ENCODE results near the gene TRANK1. TPM values are rescaled to one million over a fixed set of nuclear protein-coding genes. Genes with fewer than 3 reads are reported as not detected.

TRANK1 gene
- total and polyA plus RNA-seq, 2 experiments from 2014 or later, result 1.8 to 6.7 TPM

GRCh38 chr3:36911990-36912804, 32.7 kb downstream of the TRANK1 start (continued):
- TF ChIP-seq, protein P1, sequence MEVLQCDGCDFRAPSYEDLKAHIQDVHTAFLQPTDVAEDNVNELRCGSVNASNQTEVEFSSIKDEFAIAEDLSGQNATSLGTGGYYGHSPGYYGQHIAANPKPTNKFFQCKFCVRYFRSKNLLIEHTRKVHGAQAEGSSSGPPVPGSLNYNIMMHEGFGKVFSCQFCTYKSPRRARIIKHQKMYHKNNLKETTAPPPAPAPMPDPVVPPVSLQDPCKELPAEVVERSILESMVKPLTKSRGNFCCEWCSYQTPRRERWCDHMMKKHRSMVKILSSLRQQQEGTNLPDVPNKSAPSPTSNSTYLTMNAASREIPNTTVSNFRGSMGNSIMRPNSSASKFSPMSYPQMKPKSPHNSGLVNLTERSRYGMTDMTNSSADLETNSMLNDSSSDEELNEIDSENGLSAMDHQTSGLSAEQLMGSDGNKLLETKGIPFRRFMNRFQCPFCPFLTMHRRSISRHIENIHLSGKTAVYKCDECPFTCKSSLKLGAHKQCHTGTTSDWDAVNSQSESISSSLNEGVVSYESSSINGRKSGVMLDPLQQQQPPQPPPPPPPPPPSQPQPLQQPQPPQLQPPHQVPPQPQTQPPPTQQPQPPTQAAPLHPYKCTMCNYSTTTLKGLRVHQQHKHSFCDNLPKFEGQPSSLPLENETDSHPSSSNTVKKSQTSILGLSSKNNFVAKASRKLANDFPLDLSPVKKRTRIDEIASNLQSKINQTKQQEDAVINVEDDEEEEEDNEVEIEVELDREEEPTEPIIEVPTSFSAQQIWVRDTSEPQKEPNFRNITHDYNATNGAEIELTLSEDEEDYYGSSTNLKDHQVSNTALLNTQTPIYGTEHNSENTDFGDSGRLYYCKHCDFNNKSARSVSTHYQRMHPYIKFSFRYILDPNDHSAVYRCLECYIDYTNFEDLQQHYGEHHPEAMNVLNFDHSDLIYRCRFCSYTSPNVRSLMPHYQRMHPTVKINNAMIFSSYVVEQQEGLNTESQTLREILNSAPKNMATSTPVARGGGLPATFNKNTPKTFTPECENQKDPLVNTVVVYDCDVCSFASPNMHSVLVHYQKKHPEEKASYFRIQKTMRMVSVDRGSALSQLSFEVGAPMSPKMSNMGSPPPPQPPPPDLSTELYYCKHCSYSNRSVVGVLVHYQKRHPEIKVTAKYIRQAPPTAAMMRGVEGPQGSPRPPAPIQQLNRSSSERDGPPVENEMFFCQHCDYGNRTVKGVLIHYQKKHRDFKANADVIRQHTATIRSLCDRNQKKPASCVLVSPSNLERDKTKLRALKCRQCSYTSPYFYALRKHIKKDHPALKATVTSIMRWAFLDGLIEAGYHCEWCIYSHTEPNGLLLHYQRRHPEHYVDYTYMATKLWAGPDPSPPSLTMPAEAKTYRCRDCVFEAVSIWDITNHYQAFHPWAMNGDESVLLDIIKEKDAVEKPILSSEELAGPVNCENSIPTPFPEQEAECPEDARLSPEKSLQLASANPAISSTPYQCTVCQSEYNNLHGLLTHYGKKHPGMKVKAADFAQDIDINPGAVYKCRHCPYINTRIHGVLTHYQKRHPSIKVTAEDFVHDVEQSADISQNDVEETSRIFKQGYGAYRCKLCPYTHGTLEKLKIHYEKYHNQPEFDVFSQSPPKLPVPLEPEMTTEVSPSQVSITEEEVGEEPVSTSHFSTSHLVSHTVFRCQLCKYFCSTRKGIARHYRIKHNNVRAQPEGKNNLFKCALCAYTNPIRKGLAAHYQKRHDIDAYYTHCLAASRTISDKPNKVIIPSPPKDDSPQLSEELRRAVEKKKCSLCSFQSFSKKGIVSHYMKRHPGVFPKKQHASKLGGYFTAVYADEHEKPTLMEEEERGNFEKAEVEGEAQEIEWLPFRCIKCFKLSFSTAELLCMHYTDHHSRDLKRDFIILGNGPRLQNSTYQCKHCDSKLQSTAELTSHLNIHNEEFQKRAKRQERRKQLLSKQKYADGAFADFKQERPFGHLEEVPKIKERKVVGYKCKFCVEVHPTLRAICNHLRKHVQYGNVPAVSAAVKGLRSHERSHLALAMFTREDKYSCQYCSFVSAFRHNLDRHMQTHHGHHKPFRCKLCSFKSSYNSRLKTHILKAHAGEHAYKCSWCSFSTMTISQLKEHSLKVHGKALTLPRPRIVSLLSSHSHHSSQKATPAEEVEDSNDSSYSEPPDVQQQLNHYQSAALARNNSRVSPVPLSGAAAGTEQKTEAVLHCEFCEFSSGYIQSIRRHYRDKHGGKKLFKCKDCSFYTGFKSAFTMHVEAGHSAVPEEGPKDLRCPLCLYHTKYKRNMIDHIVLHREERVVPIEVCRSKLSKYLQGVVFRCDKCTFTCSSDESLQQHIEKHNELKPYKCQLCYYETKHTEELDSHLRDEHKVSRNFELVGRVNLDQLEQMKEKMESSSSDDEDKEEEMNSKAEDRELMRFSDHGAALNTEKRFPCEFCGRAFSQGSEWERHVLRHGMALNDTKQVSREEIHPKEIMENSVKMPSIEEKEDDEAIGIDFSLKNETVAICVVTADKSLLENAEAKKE (CRISPR knock-in tag; IDR thresholded peaks at IDR 0.05), result no peak
- TF ChIP-seq ZNF331 (CRISPR knock-in tag; IDR thresholded peaks at IDR 0.05; ENCODE audit: low read depth), result no peak
- TF ChIP-seq REST (IDR thresholded peaks at IDR 0.05; ENCODE audit: unreplicated experiment), result no peak
- no peak for TF ChIP-seq ZNF114 (CRISPR knock-in tag; IDR thresholded peaks at IDR 0.05)
- TF ChIP-seq CREB1 (CRISPR knock-in tag; IDR thresholded peaks at IDR 0.05; ENCODE audit: low read depth), result no peak
- TF ChIP-seq EZH2 (IDR thresholded peaks at IDR 0.05; ENCODE audit: low read depth, unreplicated experiment), result no peak
